HG03196 (cell line): ENCODE data around the gene ALG11.

Experiments
- ATAC-seq: cut with Tn5 transposase; IDR thresholded peaks from one replicate; pipeline ENCODE4 v1.9.1; 2021; ENCODE audit not compliant: unreplicated experiment

Gene ALG11

DNA sequence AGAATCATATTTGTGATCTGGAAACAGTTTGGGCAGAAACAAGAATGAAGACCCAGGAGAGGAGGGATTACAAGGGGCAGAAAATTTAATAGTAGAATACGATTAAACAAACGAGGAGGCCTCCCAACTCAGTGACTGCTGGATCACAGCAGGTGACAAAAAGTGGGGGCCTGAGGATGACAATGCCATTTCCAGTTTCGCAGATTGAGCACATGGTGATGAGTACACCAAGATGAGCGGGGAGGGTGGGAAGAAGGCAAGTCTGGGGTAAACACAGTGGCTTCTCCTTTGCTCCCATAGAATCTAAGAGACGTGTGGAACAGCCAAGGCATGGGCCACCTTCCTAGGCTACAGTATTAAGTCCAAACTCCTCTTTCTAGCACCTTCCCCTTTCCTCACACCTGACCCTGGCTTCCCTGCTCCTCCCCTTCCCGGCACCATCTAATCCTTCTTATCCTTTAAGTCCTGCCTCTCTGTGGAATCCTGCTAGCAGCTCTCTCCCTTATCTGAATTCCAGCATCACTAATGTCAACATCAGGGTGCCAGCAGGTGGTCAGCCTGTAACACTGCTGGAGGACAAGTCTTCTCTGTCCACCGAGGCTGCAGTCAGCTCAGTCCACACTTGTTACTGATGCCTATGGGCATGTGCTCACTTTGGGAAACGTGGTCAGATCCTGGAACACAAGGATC lies 14.4 kb upstream of the ALG11 start:
- ATAC-seq: no peak

GRCh38 chr13:51998723-51999509 lies 13.3 kb upstream of the ALG11 start:
- ATAC-seq: no peak

GRCh38 chr13:51999510-51999911 lies 12.7 kb upstream of the ALG11 start:
- no peak for ATAC-seq

DNA sequence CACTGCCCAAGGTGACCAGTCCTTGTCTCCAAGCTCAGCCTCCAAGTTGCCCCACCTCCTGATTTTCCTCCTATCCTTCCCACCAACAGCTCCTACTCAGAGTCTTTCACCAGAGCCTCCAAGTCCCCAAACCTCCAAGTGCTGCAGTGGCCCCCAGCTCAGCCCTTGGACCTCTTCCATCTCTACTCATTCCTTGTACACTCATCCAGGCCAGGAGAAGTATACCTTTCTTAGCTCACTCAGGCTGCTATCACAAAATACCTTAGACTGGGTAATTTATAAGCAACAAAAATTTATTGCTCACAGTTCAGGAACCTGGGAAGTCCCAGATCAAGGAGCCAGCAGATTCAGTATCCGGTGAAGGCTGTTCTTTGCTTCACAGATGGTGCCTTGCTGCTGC lies 12.3 kb upstream of the ALG11 start:
- no peak for ATAC-seq

- ATAC-seq: no peak
These were observed 11.0 kb upstream of the ALG11 start for GRCh38 chr13:52001120-52001731.

DNA sequence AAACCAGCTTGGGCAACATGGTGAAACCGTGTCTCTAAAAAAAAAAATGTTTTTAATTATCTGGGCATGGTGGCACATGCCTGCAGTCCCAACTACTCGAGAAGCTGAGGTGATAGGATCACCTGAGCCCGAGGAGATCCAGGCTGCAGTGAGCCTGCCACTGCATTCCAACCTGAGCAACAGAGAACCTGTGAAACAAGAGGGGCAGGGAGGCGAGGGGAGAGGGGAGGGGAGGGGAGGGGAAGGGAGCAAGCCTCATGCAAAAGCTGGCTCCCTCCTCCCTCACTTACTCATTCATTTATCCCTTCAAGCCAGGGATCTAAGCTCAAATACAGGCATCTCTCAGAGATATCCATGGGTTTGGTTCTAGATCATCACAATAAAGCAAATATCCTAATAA lies 9.8 kb upstream of the ALG11 start:
- ATAC-seq: no peak

GRCh38 chr13:52003541-52003940 lies 8.7 kb upstream of the ALG11 start:
- ATAC-seq: no peak

- no peak for ATAC-seq
These were observed 7.6 kb upstream of the ALG11 start for GRCh38 chr13:52004511-52005170.

- ATAC-seq: no peak
These were observed 6.2 kb upstream of the ALG11 start for GRCh38 chr13:52005841-52006522.

GRCh38 chr13:52006523-52007245 lies 5.5 kb upstream of the ALG11 start:
- no peak for ATAC-seq

DNA sequence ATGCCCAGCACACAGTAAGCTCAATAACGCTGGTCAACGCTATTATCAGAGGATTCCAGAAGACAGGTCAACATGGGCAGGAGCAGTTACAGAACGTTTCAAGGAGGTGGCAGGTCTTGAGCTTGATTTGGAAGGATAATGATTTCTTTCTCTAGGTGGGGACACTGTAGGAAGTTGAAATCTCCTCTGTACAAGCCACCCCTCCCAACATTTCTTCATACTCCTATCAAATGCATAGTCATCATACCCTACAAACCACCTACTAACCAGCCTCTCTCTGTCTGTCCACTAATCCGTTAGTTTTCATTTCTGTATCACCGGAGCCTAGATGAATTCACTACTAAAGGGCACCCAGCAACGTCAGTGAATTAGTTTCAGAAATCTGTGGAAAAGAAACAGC lies 2.3 kb upstream of the ALG11 start:
- no peak for ATAC-seq

- ATAC-seq: peak; percentile 4
These were observed 1.1 kb upstream of the ALG11 start, which contains the start of gene ATP7B for GRCh38 chr13:52010890-52011631. Gene ATP7B (minus strand): TSS chr13:52011450. CDS start chr13:52011337, 113 bp downstream.

- ATAC-seq: no peak
These were observed 276 bp downstream of the ALG11 start for GRCh38 chr13:52012512-52012836.

DNA sequence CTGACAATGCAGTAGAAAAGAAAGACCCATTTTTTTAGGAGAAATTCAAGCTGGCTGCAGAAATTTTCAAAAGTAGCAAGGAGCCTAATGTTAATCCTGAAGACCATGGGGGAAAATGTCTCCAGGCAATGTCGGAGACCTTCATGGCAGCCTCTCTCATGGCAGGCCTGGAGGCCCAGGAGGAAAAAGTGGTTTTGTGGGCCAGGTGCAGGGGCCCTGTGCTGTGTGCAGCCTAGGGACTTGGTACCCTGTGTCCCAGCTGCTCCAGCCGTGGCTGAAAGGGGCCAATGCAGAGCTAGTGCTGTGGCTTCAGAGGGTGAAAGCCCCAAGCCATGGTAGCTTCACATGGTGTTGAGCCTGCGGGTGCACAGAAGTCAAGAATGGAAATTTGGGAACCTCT lies 4.1 kb downstream of the ALG11 start:
- ATAC-seq: no peak

DNA sequence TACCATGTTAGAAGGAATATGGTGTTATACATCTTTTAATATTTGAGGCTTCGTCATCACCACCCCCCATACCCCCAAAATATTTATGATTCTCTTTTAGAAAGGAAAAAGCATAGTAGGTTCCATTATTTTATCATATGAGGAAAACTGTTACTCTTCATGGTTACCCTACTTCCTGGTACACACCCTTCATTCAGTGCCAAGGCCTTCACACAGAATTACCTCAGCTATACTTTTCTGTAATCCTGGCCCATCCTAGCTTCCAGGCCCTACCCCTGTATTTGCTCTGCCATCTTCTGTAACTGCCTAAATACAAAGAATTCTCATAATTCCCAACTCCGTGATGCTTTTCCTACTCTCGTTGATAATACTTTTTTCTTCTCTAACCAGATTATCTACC lies 8.0 kb downstream of the ALG11 start:
- ATAC-seq: no peak

DNA sequence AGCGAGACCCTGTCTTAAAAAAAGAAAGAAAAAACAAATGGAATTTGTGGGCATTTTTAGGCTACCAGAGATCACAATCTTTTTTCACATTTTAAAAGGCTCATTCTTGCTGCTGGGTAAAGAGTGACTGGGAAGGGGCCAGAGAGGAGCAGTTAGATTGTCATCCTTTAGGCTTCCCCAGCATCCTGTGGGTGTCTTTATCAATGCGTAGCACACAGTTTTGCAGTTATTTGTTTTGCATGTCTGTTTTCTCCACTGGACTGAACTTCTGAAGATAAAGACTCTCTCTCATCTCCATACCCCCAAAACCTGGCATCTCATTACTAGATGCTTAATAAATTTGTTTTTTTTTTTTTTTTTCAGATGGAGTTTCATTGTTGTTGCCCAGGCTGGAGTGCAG lies 10.2 kb downstream of the ALG11 start:
- no peak for ATAC-seq

GRCh38 chr13:52024481-52024880 lies 12.3 kb downstream of the ALG11 start, which contains the start of gene UTP14C:
Gene UTP14C (plus strand): TSS chr13:52024691. CDS start chr13:52028805, 4,114 bp downstream.
- no peak for ATAC-seq

DNA sequence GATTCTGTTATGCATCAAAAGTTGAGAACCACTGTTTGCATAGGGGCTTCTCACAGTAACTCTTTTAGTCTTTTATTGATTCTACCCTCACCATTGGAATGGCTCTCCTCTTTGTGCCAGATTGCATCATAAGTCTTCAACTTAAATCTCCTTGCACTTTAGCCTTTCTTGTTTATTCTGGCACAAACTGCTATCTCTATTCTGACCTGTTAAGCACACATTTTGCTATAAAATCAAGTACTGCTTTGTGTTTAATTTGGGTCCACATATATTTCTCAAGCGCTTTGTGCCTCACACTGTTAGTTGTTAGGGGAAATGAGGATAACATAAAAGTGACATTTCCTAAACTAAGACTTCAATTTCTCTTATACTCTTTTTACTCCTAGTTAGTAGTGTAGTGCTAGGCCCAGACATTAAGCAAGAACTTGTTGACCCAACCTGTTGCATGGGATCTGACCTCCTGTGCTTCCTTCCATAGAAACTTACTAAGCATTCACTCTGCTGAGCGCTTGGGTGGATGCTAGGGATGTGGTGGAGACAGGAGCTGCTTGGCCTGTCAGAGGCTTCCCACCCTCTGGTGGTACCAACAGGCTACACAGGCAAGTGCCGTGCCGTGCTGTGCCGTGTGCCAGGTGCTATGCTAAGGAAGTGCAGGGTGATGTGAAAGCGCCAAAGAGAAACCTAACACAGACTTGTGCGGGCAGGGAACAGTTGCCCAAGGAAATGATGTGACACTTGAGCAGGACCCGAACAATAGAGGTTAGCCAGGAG lies 13.5 kb downstream of the ALG11 start:
- no peak for ATAC-seq

DNA sequence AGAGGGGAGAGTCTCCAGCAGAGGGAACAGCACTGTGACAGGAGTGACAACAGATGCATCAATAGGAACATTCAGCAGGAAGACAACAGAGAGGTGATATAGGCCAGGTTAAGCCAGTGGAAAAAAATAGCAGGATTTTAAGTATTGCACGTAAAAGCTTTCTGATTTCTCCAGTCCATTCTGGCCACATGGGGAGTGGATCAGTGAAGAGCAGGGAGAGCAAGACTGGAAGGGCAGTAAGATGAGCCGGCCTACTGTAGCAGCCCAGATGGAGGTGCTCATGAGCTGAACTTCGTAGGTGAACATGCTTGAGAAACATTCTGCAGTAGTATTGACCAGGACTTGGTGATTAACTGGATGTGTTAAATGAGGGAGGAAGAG lies 14.0 kb downstream of the ALG11 start:
- no peak for ATAC-seq
